Measurements from ENCODE around the gene RIMS4.

Gene RIMS4

DNA sequence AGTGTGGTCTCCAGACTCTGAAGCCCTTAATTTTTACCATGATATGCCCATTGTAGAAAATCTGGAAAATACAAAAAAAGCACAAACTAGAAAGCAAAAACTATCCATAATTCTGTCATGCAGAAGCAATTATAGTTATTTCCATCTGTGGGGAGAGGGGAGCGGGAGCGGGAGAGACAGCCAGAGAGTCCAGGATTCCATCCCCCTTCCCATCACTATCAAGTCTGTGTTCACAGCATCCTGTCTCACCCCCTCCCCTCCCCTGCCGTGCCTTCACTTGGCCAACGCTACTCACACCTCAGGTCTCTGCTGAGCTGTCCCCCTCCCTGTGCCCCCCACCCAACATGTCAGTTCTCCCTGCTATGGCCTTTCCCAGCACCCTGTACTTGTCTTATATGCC lies 14.5 kb downstream of the RIMS4 start:
- TF ChIP-seq GATA3 (IDR thresholded peaks at IDR 0.05; ENCODE audit: low read depth, low read length) (no peak), GATA2 (IDR thresholded peaks at IDR 0.05; ENCODE audit: low read depth, low read length) (no peak)

DNA sequence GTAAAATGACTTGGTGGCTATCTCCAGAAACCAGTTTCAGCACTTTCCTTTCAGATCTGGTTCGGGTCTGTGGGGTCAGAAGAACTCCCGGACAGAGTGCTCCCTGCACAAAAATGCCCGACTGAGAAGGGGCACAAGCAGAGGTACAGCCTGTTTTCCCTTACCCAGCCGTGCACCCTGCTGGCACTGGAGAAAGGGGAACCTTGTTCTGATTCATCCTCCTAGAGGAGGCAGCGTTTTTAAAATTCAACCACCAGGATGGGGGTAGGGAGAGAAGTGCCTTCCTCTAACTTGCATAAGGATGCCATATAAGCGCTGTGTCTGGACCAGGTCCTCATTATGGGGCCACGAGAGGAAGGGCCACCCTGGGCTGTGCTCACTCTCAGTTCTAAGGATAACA lies 17.6 kb downstream of the RIMS4 start:
- TF ChIP-seq GATA3 (IDR thresholded peaks at IDR 0.05; ENCODE audit: low read depth, low read length) (no peak), GATA2 (IDR thresholded peaks at IDR 0.05; ENCODE audit: low read depth, low read length) (no peak)

DNA sequence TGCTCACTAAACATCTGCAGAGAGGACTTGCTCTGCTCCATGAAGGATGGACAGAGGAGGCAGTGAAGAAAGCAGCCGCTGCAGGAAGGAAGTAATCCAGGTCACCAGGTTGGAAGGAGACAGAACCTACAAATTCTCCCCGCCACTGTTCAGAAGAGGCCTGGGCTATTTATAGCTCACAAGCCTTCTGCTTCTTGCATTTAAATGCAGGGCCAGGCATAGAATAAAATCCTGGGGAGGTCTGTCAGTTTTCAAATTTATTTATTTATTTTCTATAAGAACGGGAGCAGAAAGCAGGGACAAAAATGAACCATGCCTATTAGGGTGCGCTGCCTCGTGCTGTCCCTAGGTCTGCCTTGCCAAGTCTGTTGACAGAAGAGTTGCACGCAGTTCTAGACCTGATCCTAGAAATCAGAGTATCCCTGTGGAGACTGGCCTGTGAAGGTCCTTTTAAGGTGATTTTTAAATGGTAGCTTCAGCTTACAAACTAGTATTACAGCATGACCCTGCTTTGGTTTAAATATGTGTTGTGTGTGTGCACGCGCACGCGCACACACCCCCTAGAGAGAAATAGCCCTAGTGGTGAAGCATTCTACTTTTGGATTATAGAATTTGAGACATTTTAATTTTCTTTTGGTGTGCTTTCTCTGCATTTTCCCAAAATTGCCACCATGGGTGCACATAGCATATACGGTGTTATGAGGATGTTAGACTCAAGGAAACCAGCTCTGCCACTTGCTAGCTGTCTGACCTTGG lies 19.5 kb downstream of the RIMS4 start:
- TF ChIP-seq GATA2 (IDR thresholded peaks at IDR 0.05; ENCODE audit: low read depth, low read length), result no peak
- no peak for TF ChIP-seq GATA3 (IDR thresholded peaks at IDR 0.05; ENCODE audit: low read depth, low read length)

DNA sequence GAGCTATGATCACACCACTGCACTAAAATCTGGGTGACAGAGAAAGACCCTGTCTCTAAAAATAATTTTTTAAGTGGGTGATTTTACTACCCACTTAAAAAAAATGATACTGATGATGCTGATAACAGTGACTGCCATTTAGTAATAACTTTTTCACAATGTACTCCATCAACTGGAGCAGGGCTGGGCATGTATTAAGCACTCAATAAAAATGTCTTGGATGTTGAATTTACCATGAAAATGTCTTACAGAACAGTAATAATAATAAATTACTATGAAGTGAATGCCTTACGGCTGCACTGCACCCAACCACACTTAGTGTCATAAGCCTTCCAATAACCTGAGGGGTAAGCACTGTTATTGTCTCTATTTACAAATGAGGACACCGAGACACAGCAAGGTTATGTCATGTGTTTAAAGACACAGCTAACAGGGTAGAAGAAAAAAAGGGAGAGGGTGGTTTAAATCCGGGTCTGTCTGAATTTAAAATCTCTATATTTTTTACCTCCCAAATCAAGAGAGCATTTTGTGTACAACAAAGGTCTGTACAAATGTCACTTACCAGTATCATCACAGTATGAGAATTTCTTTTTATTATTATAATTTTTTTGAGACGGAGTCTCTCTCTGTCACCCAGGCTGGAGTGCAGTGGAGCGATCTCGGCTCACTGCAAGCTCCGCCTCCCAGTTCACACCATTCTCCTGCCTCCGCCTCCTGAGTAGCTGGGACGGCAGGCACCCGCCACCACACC lies 21.5 kb downstream of the RIMS4 start:
- TF ChIP-seq GATA3 (IDR thresholded peaks at IDR 0.05; ENCODE audit: low read depth, low read length), result no peak

DNA sequence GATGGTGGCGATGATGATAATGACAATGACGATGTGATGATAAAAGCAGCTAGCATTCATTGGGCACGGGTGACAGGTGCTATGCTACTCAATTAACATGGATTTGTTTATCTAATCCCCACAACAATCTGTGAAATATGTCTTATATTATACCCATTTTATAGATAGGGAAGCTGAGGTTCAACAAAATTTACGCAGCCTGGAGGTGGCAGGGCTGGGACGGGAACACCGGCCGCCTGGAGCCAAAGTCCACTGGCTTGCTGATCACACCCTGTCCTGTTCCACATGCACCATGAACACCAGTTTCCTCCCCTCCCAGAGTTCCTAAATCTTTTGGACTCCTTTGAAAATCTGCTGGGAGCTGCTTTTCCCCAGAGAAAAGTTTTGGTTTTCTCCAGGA lies 23.0 kb downstream of the RIMS4 start:
- TF ChIP-seq GATA2 (IDR thresholded peaks at IDR 0.05; ENCODE audit: low read depth, low read length), result no peak
- TF ChIP-seq GATA3 (IDR thresholded peaks at IDR 0.05; ENCODE audit: low read depth, low read length), result no peak

DNA sequence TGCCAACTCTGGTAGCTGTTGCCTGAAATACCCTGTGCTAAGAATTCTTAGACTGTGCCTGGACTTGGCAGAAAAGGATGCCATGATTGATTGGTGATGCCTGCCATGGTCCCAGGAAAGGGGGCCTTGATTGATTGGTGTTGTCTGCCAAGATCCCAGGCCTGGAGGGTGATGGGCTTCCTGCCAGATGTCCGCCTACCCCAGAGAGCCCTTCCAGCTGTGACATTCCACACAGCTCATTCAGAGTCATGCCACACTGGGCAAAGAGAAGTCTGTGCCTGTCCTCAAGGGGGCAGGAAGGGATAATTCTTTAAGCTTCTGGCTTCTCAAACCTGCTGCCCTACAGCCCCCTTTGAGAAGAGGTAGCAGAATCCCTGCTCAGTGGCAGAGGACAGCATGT lies 24.6 kb downstream of the RIMS4 start:
- TF ChIP-seq GATA3 (IDR thresholded peaks at IDR 0.05; ENCODE audit: low read depth, low read length) (no peak), GATA2 (IDR thresholded peaks at IDR 0.05; ENCODE audit: low read depth, low read length) (no peak)

DNA sequence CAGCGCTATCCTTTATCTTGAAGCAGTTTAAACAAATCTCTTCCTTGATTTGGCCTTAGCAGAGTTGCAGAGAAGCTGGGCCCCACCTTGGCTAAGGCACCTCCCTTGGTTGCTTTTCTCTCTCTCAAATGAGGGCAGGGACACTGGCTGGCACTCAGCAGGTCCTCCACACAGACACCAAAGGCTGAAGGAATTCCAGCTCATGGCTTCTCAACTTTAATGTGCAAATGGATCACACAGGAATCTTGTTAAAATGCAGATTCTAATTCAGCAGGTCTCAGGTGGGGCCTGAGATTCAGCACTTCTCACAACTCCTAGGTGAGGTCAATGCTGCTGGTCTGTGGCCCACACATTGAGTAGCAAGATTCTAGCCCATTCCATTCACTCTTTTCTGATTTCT lies 25.7 kb downstream of the RIMS4 start:
- TF ChIP-seq GATA2 (IDR thresholded peaks at IDR 0.05; ENCODE audit: low read depth, low read length) (no peak), GATA3 (IDR thresholded peaks at IDR 0.05; ENCODE audit: low read depth, low read length) (no peak)

DNA sequence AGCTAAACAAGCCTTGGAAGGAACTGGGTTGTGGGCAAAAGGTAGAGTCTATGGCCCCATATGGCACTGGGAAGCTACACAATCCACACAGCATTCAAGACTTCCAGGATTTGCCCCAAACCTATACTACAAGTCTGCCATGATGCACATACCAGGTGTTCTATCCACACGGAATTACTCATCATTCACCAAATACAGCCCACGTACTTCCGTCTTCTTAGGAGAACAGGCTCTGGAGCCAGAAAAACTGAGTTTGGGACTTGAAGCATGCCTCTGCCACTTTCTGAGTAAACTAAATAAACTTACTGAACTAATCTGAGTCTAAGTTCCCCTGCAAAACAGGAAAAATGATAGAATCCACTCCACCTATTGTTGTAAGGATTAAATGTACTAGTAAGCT lies 28.6 kb downstream of the RIMS4 start:
- TF ChIP-seq GATA2 (IDR thresholded peaks at IDR 0.05; ENCODE audit: low read depth, low read length) (no peak), GATA3 (IDR thresholded peaks at IDR 0.05; ENCODE audit: low read depth, low read length) (no peak)

GRCh38 chr20:44781118-44781517 lies 29.2 kb downstream of the RIMS4 start:
- TF ChIP-seq GATA3 (IDR thresholded peaks at IDR 0.05; ENCODE audit: low read depth, low read length) (no peak), GATA2 (IDR thresholded peaks at IDR 0.05; ENCODE audit: low read depth, low read length) (no peak)

GRCh38 chr20:44780226-44780625 lies 30.1 kb downstream of the RIMS4 start:
- TF ChIP-seq GATA3 (IDR thresholded peaks at IDR 0.05; ENCODE audit: low read depth, low read length) (no peak), GATA2 (IDR thresholded peaks at IDR 0.05; ENCODE audit: low read depth, low read length) (no peak)

DNA sequence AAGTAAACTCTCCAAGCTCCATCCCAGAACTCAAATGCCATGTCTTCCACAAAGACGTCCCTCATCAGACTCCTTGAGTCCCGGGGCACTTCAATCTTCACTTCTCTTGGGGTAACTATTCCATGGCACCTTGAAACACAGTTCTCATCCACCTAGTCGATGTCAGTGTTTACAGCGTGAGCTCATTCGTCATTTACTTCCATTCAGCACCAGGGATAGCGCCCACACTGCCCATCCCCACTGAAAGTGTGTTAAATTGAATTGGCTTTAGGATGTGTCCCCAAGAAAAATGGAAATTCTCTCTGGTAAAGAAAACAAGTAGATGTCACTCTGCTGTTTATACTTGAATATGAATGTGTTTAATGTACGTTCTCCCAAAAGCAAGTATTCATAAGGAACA lies 33.4 kb downstream of the RIMS4 start:
- TF ChIP-seq GATA3 (IDR thresholded peaks at IDR 0.05; ENCODE audit: low read depth, low read length) (no peak), GATA2 (IDR thresholded peaks at IDR 0.05; ENCODE audit: low read depth, low read length) (no peak)

GRCh38 chr20:44773070-44773829 lies 37.1 kb downstream of the RIMS4 start:
- TF ChIP-seq GATA2 (IDR thresholded peaks at IDR 0.05; ENCODE audit: low read depth, low read length) (no peak), GATA3 (IDR thresholded peaks at IDR 0.05; ENCODE audit: low read depth, low read length) (no peak)

- no peak for TF ChIP-seq GATA2 (IDR thresholded peaks at IDR 0.05; ENCODE audit: low read depth, low read length)
- TF ChIP-seq GATA3 (IDR thresholded peaks at IDR 0.05; ENCODE audit: low read depth, low read length), result no peak
Measured at GRCh38 chr20:44772636-44773035, 37.7 kb downstream of the RIMS4 start.

- no peak for TF ChIP-seq GATA3 (IDR thresholded peaks at IDR 0.05; ENCODE audit: low read depth, low read length)
- no peak for TF ChIP-seq GATA2 (IDR thresholded peaks at IDR 0.05; ENCODE audit: low read depth, low read length)
Measured at GRCh38 chr20:44771172-44771535, 39.2 kb downstream of the RIMS4 start.

Measured in SH-SY5Y (cell line).